Measurements from ENCODE around the gene PCDHGA3.
"Not testable (repeated sequence)": the region's sequence is repeated elsewhere in the genome, so short reads cannot be mapped to it uniquely, and the experiment has no call there.

PCDHGA3 gene

GRCh38 chr5:141349917-141350619 lies 6.4 kb downstream of the PCDHGA3 start, which contains the start of gene PCDHGB1:
PCDHGB1 (plus strand) TSS chr5:141350099; CDS start chr5:141350261, 162 bp downstream.
- DNase-seq = peak; percentile 38

- DNase-seq = no peak
Observed at GRCh38 chr5:141351591-141351990, 8.0 kb downstream of the PCDHGA3 start.

DNA sequence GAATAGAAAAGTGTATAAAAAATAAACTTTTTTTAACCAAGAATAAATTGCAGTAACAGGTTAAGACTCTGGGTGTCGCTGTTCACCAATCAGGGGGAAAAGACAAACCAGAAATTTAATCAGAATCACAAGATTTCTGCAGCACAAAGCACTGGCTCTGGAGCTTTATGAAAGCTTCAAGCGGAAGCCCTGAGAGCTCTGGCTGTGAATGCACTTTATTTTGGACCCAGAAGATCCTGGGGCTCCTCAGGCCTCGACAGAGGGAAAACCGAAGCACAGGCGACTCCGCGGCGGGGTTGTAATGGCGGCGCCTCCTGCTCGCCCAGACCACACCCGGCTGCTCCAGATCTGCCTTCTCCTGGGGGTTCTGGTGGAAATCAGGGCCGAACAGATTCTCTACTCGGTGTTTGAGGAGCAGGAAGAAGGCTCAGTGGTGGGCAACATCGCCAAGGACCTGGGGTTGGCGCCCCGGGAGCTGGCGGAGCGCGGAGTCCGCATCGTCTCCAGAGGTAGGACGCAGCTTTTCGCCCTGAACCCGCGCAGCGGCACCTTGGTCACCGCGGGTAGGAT lies 11.4 kb downstream of the PCDHGA3 start, which contains the start of gene PCDHGA4:
Gene PCDHGA4, plus strand, starts transcription at position 122 of the 570 bp plus-strand sequence. Its CDS starts 87 bp downstream, at position 209.
- no peak for DNase-seq

GRCh38 chr5:141355641-141356040 lies 12.0 kb downstream of the PCDHGA3 start:
- no peak for DNase-seq

DNA sequence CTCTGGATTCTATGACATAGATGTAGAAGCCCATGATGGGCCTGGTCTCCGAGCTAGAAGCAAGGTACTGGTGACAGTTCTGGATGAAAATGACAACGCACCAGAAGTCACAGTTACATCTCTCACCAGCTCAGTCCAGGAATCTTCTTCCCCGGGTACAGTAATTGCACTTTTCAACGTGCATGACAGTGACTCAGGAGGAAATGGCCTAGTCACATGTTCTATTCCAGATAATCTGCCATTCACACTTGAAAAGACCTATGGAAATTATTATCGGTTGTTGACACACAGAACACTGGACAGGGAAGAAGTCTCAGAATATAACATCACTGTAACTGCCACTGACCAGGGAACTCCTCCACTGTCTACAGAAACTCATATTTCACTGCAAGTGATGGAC lies 12.5 kb downstream of the PCDHGA3 start:
- no peak for DNase-seq

- no peak for DNase-seq
Observed at GRCh38 chr5:141356950-141357349, 13.3 kb downstream of the PCDHGA3 start.

- peak; percentile 14 for DNase-seq
Observed at GRCh38 chr5:141359790-141360426, 16.3 kb downstream of the PCDHGA3 start, which contains the start of gene PCDHGB2. PCDHGB2 (plus strand) TSS chr5:141359994; CDS start chr5:141360136, 142 bp downstream.

- no peak for DNase-seq
Observed at GRCh38 chr5:141360685-141361084, 17.1 kb downstream of the PCDHGA3 start.

- DNase-seq = no peak
Observed at GRCh38 chr5:141362719-141363118, 19.1 kb downstream of the PCDHGA3 start.

DNA sequence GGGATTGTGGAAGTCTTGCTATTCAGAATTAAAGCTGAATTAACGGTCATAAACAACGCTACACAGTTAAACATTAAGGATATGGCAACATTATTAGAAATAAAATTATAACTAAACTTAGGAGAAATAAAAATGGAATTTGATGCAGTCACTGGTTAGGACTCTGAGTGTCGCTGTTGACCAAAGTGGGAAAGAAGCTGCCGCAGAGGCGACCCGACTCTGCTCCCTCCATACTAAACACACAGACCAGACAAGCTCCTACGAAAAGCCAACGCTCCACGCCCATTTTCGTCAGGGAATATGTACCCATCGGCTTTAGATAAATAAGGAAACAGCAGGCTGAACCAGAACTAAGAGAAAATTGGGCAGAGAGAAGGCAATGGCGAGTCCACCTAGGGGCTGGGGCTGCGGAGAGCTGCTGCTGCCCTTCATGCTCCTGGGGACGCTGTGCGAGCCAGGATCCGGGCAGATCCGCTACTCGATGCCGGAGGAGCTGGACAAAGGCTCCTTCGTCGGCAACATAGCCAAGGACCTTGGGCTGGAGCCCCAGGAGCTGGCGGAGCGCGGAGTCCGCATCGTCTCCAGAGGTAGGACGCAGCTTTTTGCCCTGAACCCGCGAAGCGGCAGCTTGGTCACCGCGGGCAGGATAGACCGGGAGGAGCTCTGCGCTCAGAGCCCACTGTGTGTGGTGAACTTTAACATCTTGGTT lies 20.5 kb downstream of the PCDHGA3 start, which contains the start of gene PCDHGA5:
Gene PCDHGA5, plus strand, starts transcription at position 211 of the 709 bp plus-strand sequence. Its CDS starts 169 bp downstream, at position 380.
- no peak for DNase-seq

GRCh38 chr5:141366016-141366896 lies 22.6 kb downstream of the PCDHGA3 start:
- no peak for DNase-seq

GRCh38 chr5:141369994-141370848 lies 26.6 kb downstream of the PCDHGA3 start, which contains the start of gene PCDHGB3:
PCDHGB3 (plus strand) TSS chr5:141370242; CDS start chr5:141370395, 153 bp downstream.
- DNase-seq = peak; percentile 56

DNA sequence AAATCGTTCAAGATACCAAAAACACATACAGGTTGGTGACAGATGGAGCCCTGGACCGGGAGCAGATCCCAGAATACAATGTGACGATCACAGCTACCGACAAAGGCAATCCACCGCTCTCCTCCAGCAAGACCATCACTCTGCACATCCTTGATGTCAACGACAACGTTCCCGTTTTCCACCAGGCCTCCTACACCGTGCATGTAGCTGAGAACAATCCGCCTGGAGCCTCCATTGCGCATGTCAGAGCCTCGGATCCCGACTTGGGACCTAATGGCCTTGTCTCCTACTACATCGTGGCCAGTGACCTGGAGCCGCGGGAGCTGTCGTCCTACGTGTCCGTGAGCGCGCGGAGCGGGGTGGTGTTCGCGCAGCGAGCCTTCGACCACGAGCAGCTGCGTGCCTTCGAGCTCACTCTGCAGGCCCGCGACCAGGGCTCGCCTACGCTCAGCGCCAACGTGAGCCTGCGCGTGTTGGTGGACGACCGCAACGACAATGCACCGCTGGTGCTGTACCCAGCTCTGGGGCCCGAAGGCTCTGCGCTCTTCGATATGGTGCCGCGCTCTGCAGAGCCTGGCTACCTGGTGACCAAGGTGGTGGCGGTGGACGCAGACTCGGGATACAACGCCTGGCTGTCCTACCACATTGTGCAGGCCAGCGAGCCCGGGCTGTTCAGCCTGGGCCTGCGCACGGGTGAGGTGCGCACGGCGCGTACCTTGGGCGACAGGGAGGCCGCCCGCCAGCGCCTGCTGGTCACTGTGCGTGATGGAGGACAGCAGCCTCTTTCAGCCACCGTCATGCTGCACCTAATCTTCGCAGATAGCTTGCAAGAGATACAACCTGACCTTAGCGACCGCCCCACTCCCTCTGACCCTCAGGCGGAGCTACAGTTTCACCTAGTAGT lies 28.2 kb downstream of the PCDHGA3 start:
- no peak for DNase-seq

DNA sequence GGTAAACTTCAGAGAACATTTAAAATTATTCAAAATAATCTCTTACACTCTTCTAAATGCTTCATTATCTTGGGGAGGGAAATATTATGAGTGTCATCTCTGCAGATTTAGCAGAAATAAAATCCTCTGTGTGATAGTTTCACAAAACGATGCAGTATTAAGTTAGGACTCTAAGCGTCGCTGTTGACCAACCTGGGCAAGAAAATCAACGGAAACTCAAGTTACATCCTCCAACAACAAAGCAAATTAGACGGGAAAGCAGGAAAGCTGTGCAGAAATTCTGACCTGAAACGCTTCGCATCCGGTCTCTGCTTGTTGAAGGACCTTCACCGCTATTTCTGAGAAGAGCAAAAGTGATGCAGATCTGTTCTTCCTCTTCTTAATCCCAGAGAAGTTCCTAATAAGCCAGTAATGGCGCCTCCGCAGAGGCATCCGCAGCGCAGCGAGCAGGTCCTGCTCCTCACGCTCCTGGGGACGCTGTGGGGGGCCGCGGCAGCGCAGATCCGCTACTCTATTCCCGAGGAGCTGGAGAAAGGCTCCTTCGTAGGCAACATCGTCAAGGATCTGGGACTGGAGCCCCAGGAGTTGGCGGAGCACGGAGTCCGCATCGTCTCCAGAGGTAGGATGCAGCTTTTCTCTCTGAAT lies 30.2 kb downstream of the PCDHGA3 start, which contains the start of gene PCDHGA6:
Gene PCDHGA6, plus strand, starts transcription at position 219 of the 645 bp plus-strand sequence. Its CDS starts 193 bp downstream, at position 412.
- DNase-seq = no peak

GRCh38 chr5:141374627-141375026 lies 31.0 kb downstream of the PCDHGA3 start:
- no peak for DNase-seq

GRCh38 chr5:141375444-141376155 lies 32.0 kb downstream of the PCDHGA3 start:
- DNase-seq = not testable (repeated sequence)

- no peak for DNase-seq
Observed at GRCh38 chr5:141382469-141383294, 39.1 kb downstream of the PCDHGA3 start, which contains the start of gene PCDHGA7. PCDHGA7 (plus strand) TSS chr5:141382742; CDS start chr5:141382900, 158 bp downstream.

Data from NCI-H226 (cell line).